IPS-18c (cell line): Measurements from ENCODE around the gene PTPRM.

ENCODE experiments used
- H3K4me3 ChIP-seq: 2 replicates; pipeline ENCODE4 v1.7.0; 2013; ENCODE audit warnings: low read depth, mild to moderate bottlenecking, low read length, moderate library complexity; ENCODE audit not compliant: insufficient read depth
- H3K9me3 ChIP-seq: one replicate; pipeline ENCODE4 v1.6.1; 2013; ENCODE audit warnings: mild to moderate bottlenecking, low read length, moderate library complexity; ENCODE audit not compliant: control insufficient read depth, insufficient read depth

Gene PTPRM

DNA sequence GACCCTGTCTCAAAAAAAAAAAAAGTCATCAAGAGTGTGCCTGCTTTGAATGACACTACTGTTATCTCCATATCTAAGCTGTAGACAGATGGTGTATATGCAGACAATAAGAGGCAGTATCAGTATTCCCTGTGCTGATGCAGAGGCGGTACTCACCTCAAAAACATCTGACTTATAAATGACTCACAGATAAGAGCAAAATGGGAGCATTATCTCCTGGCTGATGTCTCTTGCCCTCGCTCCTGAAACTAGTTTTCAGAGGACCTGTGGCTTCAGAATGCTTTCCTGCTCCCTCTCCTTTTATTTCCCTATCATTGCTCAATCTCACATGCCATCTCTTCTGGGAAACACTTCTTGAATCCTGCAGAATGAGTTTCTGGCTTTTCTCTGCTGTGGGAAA, 289.6 kb downstream of the PTPRM start:
- Histone ChIP-seq H3K9me3 (no peaks in the 10 kb centered on the region), H3K4me3 (no peak overlapping the region)

DNA sequence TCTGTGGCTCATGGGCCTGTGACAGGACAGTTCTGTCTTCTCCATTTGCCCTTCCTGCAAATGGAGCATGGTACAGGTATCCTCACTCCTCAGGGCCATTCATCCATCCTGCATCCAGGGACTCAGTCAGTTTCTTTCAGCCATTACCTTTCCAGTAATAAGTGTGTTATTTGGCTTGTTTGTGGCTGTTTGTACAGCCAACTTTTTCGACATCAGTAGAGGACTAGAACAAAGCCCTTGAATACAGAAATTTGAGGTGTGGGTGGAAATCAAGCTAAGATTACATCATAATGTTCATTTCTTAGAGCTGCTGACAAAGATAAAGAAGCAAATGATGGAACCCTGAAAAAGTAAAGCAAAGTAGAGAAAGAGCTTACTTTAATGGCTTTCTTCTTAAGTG, 290.4 kb downstream of the PTPRM start:
- no peaks in the 10 kb centered on the region for H3K9me3 ChIP-seq
- H3K4me3 ChIP-seq: no peak overlapping the region

DNA sequence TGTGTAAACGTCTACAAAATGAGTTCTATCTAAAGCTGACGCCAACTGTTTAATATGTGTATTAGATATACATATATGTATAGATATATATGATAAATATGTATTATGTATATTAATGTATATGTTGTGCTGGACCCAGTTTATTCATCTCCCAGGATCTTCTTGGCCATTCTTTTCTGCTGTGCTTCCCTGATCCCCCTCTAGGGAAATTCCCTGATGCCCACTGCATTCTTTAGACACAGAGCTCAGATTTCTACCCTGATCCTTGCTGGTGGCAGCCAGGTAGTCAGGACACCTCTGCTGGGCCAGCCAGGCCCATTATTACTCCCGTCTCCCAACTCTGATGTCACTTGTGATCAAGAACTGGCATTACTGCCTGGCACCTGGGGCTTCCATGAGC, 292.0 kb downstream of the PTPRM start:
- Histone ChIP-seq H3K9me3 (no peaks in the 10 kb centered on the region), H3K4me3 (no peak overlapping the region)

DNA sequence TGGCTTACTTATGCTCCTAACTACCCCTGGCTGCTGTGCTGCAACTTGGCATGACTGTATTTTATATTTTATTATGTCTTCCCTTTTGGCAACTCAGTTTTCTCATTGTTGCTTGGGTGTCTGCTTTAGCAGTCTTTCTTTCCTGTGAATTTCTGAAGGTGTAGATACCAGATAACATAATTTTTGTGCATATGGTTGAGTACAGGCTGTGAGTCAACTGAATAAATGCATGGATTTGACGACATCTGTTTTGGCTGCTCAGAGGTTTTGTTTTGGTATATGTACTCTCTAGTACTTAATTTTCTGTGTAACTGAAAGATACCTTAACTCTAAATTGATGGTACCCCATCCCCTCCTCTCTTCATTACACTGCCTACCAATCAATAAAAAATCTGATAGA, 303.1 kb downstream of the PTPRM start:
- peaks cover 2% of the 10 kb centered on the region for H3K9me3 ChIP-seq
- H3K4me3 ChIP-seq: no peak overlapping the region

DNA sequence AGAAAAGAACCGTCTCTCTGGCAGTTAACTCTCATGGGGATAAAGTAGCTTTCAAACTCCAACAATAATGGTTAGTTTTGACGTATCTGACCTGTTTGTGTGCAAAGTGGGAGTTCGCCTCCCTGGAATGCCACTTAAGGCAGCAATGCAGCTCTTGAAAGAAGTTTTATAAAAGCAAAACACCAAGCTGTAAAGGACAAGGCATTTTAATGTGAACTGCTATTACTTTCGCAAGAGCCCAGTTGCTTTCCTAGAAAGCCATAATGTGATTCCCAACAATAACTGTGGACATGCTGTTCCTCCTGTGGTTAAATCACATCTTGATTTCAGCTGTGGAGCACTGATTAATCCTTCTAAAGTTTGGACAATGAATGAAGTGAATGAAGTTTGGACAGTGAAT, 303.7 kb downstream of the PTPRM start:
- no peak overlapping the region for H3K4me3 ChIP-seq
- H3K9me3 ChIP-seq: peaks cover 2% of the 10 kb centered on the region

DNA sequence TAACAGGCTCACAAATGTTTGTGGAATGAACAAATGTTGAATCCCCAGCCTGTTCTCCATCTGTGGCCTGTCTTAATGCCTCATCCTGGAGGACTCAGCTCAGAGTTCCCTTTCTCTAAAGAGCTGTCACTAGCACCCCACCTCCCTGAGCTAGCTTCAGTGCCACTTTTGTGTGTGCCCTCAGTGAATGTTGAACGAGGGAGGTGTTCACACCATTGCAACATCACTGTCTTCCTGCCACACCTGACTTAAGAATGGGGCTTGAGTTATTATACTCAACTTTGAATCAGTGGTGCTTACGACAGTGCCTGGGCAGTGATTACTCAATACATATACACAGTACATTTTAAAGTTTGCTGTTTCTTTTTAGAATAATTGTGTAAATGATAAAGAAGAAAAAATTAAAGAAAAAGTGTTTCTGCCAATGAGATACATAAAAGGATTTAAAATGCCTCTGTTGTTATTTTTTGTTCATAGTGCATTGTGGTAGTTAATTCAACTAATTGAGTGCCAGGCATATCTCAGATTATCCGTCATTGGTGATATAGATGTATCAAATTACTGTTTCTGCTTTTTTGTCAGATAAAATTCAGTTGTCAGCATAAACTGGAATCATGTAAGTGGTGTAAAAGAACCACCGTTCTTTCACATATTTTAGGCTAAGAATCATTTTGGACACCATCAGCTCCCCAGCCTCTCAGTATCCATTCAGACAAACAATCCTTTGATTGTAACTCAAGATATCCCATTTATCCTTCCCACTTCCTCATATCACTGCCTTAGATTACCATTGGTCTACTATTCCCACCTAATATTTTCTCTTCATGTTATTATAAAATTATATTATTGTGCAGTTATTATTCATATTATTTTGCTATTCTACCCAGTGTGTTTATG, 304.7 kb downstream of the PTPRM start:
- Histone ChIP-seq H3K4me3 (no peak overlapping the region), H3K9me3 (peaks cover 2% of the 10 kb centered on the region)

DNA sequence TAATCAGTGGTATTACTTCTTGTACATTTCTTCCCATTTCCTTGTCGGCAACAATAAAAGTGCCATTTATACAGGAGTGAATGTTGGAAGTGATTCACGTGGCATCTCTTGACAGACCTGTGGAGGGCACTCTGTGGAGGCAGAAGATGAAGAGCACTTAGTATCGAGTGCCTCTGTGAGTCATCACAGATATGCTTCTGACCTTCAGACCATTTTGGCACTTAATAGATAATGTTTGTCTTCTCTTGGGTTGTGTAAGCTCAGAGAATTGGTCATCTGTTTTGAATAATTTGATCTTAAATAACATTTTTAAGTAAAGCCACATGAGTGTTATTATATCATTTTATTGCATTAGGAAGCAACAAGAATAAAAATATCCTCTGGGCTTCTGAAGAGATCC, 305.5 kb downstream of the PTPRM start:
- Histone ChIP-seq H3K9me3 (peaks cover 2% of the 10 kb centered on the region), H3K4me3 (no peak overlapping the region)

DNA sequence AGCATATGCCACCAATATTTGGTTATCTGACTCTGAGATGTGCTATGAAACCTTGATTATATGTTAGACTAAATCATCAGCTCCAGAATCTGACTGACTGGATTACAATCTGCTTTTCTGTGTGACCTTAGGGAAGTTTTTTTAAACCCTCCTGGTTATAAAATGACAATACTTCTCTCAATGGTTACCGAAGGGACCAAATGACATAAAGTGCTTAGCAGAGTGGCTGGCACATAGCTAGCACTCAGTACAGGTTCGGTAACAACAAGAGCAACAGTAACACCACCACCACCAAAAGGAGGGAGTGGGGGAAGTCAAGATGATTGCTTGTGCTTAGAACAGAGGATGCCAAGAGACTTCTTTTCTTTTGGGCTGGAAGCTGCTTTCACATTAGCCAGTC, 306.2 kb downstream of the PTPRM start:
- Histone ChIP-seq H3K9me3 (peaks cover 2% of the 10 kb centered on the region), H3K4me3 (no peak overlapping the region)

DNA sequence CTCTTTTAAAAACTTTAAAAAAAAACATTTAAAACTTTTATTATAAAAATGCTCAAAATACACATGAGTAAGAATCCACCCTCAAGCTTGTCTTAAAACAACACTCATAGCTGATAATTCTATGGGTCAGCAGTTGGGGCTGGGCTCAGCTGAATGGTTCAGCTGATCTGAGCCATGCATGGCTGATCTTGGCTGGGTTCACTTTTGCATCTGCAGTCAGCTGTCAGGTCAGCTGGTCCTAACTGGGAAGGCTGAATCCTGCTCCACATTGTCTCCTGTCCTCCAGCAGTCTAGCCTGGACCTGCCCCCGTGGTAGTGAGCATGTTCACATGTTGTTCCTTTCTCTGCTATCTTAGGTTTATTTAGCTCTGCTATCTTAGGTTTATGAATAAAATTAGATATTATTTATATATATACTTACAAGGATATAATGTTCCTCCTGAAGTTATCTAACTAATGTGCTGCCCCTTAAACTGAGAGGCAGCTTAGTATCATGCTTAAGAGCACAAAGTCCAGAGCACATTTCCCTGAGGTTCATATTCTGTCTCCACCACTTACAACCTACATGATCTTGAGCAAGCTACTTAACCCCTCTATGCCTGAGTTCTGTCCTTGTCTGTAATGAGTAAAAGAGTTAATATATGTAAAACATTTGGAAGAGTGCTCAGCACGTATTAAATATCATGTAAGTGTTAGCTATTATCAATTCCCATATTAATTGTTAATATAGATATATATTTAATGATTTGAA, 309.4 kb downstream of the PTPRM start:
- H3K9me3 ChIP-seq: peaks cover 2% of the 10 kb centered on the region
- H3K4me3 ChIP-seq: no peak overlapping the region

DNA sequence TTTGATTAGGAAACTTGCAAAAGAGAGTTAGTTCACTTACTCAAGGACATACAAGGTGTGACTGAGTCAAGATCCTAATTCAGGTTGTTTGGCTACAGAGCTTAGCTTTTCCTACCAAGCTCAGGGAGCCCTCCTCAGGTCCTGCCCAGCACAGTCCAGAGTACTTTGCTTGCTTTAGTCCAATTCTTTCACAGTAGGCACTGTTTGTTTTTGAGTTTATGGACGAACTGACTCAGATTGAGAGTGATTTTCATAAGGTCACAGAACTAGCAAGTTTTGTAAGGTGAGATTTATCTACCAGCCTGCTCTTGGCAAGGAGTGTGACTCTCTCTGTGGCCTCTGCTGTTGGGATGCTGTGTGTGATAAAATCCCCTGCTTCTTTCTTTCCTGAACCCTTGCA, 310.5 kb downstream of the PTPRM start:
- peaks cover 2% of the 10 kb centered on the region for H3K9me3 ChIP-seq
- no peak overlapping the region for H3K4me3 ChIP-seq

DNA sequence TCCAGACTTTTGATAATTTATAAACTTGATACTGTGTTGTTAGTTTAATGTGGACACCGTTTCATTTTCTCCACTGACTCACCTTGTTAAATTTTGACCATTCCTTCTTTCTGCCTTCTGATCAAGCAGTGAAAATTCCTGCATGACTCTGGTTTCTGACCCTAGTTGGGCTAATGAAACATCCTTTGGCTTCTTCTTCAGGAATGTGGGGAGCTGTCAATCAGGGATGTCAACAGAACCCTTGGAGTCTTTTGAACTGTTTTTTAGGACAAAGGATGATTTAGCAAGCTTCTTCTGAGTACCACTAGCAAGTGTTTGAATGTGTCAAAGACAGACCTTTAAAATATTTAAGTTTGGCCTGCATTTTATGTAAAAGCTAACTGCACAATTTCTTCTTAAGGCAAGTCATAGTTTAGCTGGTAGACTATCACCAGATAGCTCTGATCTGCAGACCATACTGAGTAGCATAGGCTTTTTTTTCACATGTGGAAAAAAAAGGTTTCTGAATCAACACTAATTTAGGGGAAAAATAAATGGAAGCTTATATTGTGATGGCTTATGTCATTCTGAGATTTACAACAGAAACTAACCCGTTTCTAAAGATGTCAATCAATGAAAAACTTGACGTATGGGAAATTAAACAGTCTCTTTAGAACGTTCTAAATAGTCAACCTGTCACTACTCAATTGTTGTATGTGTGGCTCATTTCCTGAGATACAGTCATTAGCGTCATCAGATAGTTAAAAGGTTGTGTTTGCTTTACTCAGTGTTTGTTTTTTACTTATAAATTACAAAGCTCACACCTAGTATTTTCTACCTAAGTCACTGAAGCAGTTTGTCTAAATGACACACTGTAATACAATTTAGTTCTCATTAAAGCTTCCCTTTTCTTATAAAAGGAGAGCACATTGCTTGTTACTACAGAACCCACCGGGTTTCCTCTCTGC, 311.4 kb downstream of the PTPRM start:
- H3K9me3 ChIP-seq: peaks cover 2% of the 10 kb centered on the region
- H3K4me3 ChIP-seq: no peak overlapping the region

DNA sequence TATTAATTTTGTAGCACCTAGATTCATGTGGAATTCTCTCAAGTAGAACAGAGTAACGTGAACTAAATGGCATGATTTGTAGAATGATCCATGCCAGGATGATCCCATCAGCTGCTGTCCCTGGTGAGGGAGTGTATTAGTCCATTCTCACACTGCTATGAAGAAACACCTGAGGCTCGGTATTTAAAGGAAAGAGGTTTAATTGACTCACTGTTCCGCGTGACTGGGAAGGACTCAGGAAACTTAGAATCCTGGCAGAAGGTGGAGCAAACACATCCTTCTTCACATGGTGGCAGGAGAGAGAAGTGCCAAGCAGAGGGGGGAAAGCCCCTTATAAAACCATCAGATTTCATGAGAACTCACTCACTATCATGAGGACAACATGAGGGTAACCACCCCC, 312.6 kb downstream of the PTPRM start:
- Histone ChIP-seq H3K9me3 (peaks cover 2% of the 10 kb centered on the region), H3K4me3 (no peak overlapping the region)

DNA sequence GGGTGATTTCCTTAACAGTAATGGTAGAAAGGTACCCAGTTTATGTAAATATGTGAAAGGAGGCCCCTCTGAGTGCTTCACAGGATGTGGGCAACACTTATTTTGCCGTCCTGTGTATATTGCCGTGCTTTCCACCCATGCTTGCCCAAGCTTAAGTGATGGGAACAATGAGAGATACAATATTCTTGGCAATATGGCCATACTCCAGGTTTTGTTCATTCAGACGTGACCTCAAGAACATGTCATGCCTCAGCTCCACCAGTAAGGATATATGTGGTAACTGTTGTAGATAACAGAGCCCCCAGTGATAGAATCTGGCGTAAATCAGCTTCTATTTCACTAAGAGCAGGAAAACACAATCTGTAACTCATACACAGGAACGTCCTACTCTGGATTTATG, 318.7 kb downstream of the PTPRM start:
- H3K4me3 ChIP-seq: no peak overlapping the region

DNA sequence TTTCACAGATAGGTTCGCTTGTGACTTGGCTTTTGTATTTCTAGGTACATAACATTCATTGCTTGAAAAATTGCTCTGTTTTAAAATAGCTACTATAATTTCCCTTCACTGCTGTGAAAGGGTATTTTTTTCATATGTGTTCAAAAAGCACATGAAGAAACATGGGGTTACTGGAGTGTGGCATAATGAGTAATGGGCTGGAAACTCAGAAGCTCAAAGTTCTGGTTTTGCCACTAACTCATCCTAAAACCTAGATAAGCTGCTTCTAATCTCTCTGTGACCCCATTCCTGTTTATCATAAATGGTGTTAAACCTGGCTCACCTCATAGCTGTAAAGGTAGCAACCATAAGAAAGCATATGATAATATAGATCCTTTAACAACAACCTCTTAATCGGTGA, 319.3 kb downstream of the PTPRM start:
- Histone ChIP-seq H3K9me3 (no peaks in the 10 kb centered on the region), H3K4me3 (no peak overlapping the region)

More for the DNA sequence above, 318.7 kb downstream of the PTPRM start:
- no peaks in the 10 kb centered on the region for H3K9me3 ChIP-seq

DNA sequence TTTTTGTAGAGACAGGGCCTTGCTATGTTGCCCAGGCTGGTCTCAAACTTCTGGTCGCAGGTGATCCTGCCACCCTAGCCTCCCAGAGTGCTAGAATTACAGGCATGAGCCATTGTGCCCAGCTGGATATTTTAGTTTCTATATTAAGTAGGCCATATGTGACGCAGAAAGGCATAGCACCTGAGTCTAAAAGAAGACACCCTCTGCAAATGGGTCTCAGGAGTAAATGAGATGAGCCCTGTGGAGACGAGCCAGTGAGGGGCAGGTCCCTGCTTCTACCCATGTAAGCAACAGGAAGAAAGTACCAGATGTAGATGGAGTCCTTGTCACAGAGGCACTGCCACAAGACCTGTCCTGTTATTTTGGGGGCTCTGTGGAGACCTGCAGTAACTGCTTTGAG, 322.4 kb downstream of the PTPRM start:
- H3K9me3 ChIP-seq: no peaks in the 10 kb centered on the region
- H3K4me3 ChIP-seq: no peak overlapping the region

DNA sequence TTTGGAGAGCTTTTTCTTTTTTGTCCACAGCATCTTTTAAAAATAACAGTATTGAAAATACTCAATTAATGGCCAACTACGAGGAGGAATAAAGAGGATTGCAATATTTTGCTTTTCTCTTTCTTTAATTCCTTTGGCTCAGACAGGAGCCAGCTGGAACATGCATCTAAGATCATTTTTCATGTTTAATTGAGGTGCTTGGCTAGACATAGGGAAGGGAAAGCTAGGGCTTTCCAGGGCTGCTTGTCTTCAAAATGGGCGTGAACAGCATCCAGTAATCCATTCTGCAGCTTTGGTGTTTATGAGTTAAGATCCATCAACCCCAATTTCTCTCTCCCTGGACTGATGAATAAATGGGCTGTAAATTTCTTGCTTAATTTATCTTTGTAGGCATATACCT, 323.0 kb downstream of the PTPRM start:
- no peak overlapping the region for H3K4me3 ChIP-seq

DNA sequence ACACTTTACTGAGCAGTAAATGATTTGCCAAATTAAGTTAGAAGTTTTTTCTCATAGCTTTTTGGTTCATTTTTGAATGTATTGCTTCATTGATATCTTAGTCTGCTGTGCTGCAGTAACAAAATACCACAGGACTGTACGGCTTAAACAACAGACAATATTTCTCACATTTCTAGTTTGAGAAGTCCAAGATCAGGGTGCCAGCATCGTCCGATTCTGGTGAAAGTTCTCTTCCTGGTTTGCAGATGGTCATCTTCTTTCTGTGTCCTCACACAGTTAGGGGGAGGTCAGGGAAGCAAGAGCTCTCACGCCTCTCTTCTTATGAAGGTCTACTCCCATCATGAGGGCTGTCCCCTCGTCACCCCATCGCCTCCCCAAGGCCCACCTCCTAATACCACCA, 325.4 kb downstream of the PTPRM start:
- Histone ChIP-seq H3K4me3 (no peak overlapping the region), H3K9me3 (no peaks in the 10 kb centered on the region)

More for the DNA sequence above, 323.0 kb downstream of the PTPRM start:
- no peaks in the 10 kb centered on the region for H3K9me3 ChIP-seq
